ENCODE results near the gene SPOPL. TPM values are rescaled to one million over a fixed set of nuclear protein-coding genes. Genes with fewer than 3 reads are reported as not detected.
"Not testable (repeated sequence)": the region's sequence is repeated elsewhere in the genome, so short reads cannot be mapped to it uniquely, and the experiment has no call there.

Gene SPOPL
- total RNA-seq, 1 donor from 2014 or later = 29.7 TPM

DNA sequence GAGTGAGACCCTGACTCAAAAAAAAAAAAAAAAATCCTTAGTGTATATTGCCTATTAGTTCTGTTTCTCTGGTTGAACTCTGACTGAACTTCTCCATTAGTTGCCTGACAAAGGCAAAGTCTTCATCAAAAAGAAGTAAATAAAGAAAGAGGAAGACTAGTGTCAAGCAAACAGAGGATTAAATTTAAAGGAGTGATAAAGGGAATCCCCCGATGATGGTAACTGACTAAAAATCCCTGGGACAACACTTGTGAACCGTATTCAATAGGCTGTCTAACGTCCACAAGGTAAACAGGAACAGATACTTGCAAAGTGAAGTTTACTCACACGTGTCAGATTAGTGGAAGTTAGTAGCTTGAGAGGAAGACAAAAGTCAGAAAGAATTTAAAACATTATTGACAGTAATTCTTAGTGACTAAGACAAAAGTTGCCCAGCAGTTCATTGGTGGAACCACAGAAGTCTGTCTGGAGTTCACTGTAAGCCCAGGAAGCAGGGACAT lies 26.2 kb upstream of the SPOPL start:
- no peak for TF ChIP-seq CTCF (IDR thresholded peaks at IDR 0.05; ENCODE audit: unreplicated experiment)
- Mint-ChIP-seq H3K27ac (peak overlapping the region; percentile 23), H3K4me3 (ENCODE audit: low read depth) (no peak overlapping the region), H3K9me3 (ENCODE audit: low read depth) (no peaks in the 10 kb centered on the region), H3K36me3 (ENCODE audit: insufficient read depth) (no peaks in the 10 kb centered on the region), H3K4me1 (ENCODE audit: low read depth) (peaks cover 11% of the 10 kb centered on the region), H3K27me3 (no peaks in the 10 kb centered on the region)
- DNase-seq (ENCODE audit: low spot score, unreplicated experiment) = no peak

GRCh38 chr2:138476186-138476585 lies 25.4 kb upstream of the SPOPL start:
- Mint-ChIP-seq H3K27me3 (no peaks in the 10 kb centered on the region), H3K4me3 (ENCODE audit: low read depth) (no peak overlapping the region), H3K36me3 (ENCODE audit: insufficient read depth) (no peaks in the 10 kb centered on the region), H3K27ac (no peak overlapping the region), H3K4me1 (ENCODE audit: low read depth) (peaks cover 11% of the 10 kb centered on the region), H3K9me3 (ENCODE audit: low read depth) (no peaks in the 10 kb centered on the region)
- no peak for DNase-seq (ENCODE audit: low spot score, unreplicated experiment)
- TF ChIP-seq CTCF (IDR thresholded peaks at IDR 0.05; ENCODE audit: unreplicated experiment) = no peak

DNA sequence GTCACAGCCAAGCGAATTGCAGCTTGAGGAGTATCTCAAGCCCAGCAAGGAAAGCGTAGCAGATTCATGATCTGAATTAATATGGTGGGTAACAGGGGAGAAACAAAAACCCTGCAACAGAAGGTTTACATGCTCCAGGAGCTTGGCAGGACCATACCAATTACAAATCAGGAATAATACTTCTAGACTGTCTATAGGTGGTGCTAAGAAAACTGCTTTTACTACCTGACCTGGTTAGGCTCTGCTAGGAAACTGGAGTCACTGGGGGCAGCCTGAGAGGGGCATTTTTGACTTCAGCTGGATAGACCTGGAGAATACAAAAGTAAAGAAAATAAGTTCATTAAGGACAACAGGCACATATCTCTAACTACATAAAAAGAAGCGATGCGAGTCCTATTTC lies 24.6 kb upstream of the SPOPL start:
- H3K27ac Mint-ChIP-seq = no peak overlapping the region
- H3K9me3 Mint-ChIP-seq (ENCODE audit: low read depth) = peaks cover 3% of the 10 kb centered on the region
- H3K4me3 Mint-ChIP-seq (ENCODE audit: low read depth) = no peak overlapping the region
- peaks cover 11% of the 10 kb centered on the region for H3K4me1 Mint-ChIP-seq (ENCODE audit: low read depth)
- H3K27me3 Mint-ChIP-seq = no peaks in the 10 kb centered on the region
- no peak for DNase-seq (ENCODE audit: low spot score, unreplicated experiment)
- no peaks in the 10 kb centered on the region for H3K36me3 Mint-ChIP-seq (ENCODE audit: insufficient read depth)
- TF ChIP-seq CTCF (IDR thresholded peaks at IDR 0.05; ENCODE audit: unreplicated experiment) = peak; percentile 21

- not testable (repeated sequence) for DNase-seq (ENCODE audit: low spot score, unreplicated experiment); H3K4me1 Mint-ChIP-seq (ENCODE audit: low read depth); H3K27me3 Mint-ChIP-seq; H3K27ac Mint-ChIP-seq; H3K36me3 Mint-ChIP-seq (ENCODE audit: insufficient read depth); H3K4me3 Mint-ChIP-seq (ENCODE audit: low read depth)
- peaks cover 11% of the 10 kb centered on the region for H3K9me3 Mint-ChIP-seq (ENCODE audit: low read depth)
These were observed 18.8 kb upstream of the SPOPL start for GRCh38 chr2:138482796-138483195.

GRCh38 chr2:138485019-138485418 lies 16.6 kb upstream of the SPOPL start:
- Mint-ChIP-seq H3K4me3 (ENCODE audit: low read depth) (no peak overlapping the region), H3K36me3 (ENCODE audit: insufficient read depth) (no peaks in the 10 kb centered on the region), H3K27ac (no peak overlapping the region), H3K27me3 (no peaks in the 10 kb centered on the region), H3K9me3 (ENCODE audit: low read depth) (peaks cover 11% of the 10 kb centered on the region), H3K4me1 (ENCODE audit: low read depth) (no peaks in the 10 kb centered on the region)
- TF ChIP-seq CTCF (IDR thresholded peaks at IDR 0.05; ENCODE audit: unreplicated experiment) = no peak
- DNase-seq (ENCODE audit: low spot score, unreplicated experiment) = no peak

DNA sequence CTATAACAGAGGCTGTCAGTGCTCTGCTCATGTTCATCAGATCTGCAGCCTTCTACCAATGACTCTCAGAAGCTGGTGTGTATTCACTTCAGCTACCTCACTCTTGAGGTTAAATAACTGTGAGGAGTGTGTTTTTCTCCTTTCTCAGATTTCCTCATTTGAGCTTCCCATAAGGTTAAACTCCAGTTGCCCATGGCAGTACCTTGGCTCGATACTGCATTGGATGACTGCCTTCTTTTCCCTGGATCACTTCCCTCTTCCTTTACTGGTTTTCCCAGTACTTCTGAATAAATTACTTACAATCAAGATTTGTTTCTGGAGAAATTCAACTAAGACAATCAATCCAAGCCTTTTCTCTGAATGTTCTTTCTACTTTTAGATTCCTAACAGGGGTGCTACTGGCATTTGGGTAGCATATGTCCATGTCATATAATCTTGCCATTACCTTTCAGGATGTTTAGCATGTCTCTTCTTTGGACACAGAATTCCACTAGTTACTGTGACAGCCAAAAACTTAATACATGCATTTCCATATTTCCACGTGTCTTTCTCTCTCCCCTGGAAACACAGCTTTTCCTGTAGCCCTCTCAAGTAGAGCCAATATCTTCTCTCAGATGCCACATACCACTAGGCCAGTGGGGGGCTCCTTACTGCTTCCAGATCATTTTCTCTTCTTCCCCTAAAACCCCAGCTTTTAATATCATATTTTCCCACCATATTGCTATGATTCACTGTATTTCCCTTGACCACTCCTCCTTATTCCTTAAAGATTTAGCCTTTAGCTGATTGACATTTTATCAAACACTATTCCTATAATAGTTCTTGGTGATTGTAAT lies 15.0 kb upstream of the SPOPL start:
- no peak for DNase-seq (ENCODE audit: low spot score, unreplicated experiment)
- no peak overlapping the region for H3K4me3 Mint-ChIP-seq (ENCODE audit: low read depth)
- H3K27me3 Mint-ChIP-seq = no peaks in the 10 kb centered on the region
- H3K36me3 Mint-ChIP-seq (ENCODE audit: insufficient read depth) = no peaks in the 10 kb centered on the region
- peak; percentile 8 for TF ChIP-seq CTCF (IDR thresholded peaks at IDR 0.05; ENCODE audit: unreplicated experiment)
- H3K27ac Mint-ChIP-seq = no peak overlapping the region
- peaks cover 4% of the 10 kb centered on the region for H3K4me1 Mint-ChIP-seq (ENCODE audit: low read depth)
- peaks cover 11% of the 10 kb centered on the region for H3K9me3 Mint-ChIP-seq (ENCODE audit: low read depth)

Data from progenitor cell of endocrine pancreas (in vitro differentiated cells).